ENCODE data around the gene PPP6R1.

DNA sequence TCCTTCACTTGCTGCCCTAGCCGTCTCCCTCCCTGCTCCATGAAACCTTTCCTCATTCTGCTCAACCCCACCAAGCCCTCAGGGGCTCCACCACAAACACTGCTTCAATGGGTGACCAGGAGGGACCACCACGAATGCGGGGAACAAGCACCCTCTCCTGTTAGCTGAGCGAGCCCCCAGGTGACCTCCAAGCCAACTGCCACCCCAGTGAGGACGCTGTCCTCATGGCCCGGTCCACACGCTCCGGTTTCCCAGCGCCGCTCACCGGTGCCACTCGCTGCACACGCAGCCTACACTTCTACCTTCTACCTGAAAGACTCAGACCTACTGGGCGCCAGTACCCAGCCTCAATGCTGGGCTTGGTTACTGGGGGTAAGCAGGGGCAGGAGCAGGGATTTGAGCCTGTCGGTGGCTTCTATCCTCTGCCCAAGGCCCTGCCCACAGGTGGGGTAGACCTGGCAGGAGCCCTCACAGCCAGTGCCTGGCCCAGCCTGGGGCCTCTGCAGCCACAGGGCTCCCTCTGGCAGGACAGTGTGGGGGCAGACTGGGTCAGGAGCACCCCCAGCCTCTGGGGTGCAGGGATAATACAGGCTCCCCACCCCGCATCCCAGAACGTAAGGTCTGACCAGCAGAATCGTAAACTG lies 29.6 kb downstream of the PPP6R1 start:
- TF ChIP-seq, protein P1, sequence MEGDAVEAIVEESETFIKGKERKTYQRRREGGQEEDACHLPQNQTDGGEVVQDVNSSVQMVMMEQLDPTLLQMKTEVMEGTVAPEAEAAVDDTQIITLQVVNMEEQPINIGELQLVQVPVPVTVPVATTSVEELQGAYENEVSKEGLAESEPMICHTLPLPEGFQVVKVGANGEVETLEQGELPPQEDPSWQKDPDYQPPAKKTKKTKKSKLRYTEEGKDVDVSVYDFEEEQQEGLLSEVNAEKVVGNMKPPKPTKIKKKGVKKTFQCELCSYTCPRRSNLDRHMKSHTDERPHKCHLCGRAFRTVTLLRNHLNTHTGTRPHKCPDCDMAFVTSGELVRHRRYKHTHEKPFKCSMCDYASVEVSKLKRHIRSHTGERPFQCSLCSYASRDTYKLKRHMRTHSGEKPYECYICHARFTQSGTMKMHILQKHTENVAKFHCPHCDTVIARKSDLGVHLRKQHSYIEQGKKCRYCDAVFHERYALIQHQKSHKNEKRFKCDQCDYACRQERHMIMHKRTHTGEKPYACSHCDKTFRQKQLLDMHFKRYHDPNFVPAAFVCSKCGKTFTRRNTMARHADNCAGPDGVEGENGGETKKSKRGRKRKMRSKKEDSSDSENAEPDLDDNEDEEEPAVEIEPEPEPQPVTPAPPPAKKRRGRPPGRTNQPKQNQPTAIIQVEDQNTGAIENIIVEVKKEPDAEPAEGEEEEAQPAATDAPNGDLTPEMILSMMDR (IDR thresholded peaks at IDR 0.05), result no peak
- TF ChIP-seq POLR2A (IDR thresholded peaks at IDR 0.05) (no peak), POLR2AphosphoS5 (IDR thresholded peaks at IDR 0.05) (no peak), EP300 (IDR thresholded peaks at IDR 0.05) (no peak)
